Pancreas (tissue), 10 donors: ENCODE data around the gene FBXO40. TPM values are rescaled to one million over a fixed set of nuclear protein-coding genes. Genes with fewer than 3 reads are reported as not detected.
"Not testable (repeated sequence)": the region's sequence is repeated elsewhere in the genome, so short reads cannot be mapped to it uniquely, and the experiment has no call there.

ENCODE experiments used
- ATAC-seq, 4 donors: fragments of 200-7000 bp; cut with Tn5 transposase; one replicate each; pipeline versions ENCODE4 v1.8.0 to v1.9.1; 2020; ENCODE audit warnings: mild to moderate bottlenecking in 4 of 4, moderate library complexity in 4 of 4
- DNase-seq, 6 donors: peaks; one replicate each; pipeline ENCODE4 v3.0.0-alpha.2; 2020
- FAIRE-seq: peaks from 2 replicates; lab custom pipeline; 2012; peaks lifted over from hg19 to GRCh38; lab: Jason Lieb, UNC
- H3K27ac ChIP-seq, 4 donors: fragments of 200-600 bp; sonication (generic); 1 replicate in 3 of 4; 2 replicates in 1 of 4; pipeline versions ENCODE4 v1.5.0 to v1.8.0; 2020
- H3K27me3 ChIP-seq, 4 donors: fragments of 200-600 bp; one replicate each; pipeline ENCODE4 v1.8.0; 2021
- H3K36me3 ChIP-seq, 3 donors: fragments of 200-600 bp; sonication (generic) in 1 of 3; one replicate each; pipeline versions ENCODE4 v1.5.0 to v1.8.0; 2020 to 2021
- H3K4me1 ChIP-seq, 3 donors: fragments of 200-600 bp; one replicate each; pipeline ENCODE4 v1.8.0; 2021
- H3K4me3 ChIP-seq, 4 donors: fragments of 200-600 bp; sonication (generic) in 2 of 4; one replicate each; pipeline versions ENCODE4 v1.5.0 to v1.8.0; 2020 to 2021
- H3K9me3 ChIP-seq, 4 donors: fragments of 200-600 bp; one replicate each; pipeline ENCODE4 v1.8.0; 2021
- CTCF ChIP-seq, 4 donors: fragments of 200-600 bp; sonication (generic) in 3 of 4; IDR thresholded peaks; one replicate each; pipeline versions ENCODE4 v1.5.0 to v1.8.0; 2021; ENCODE audit warnings: antibody characterized with exemption in 4 of 4
- WGBS, 2 donors: extraction: QIAGEN DNeasy Blood & Tissue Kit; methylation state at CpG; one replicate each; pipeline ENCODE4 v1.1.7; 2013; 5-methylcytosine and 5-hydroxymethylcytosine counted together
- intact Hi-C, 3 donors: fragments of 100-400 bp; cut with DNase I; formaldehyde crosslinking; loops; one replicate each; pipeline versions ENCODE4 v1.11.1 to v1.14.2; 2022
- polyA plus RNA-seq, 2 donors: library from polyadenylated mRNA; stranded (reverse); fragments of 200-250 nt; gene quantifications; one replicate each; pipeline ENCODE4 v1.2.3, GENCODE V29; 2013
- total RNA-seq, 6 donors: library from RNA; stranded (reverse); fragmentation: NEBNext Ultra II Directional in 4 of 6; extraction: Animal tissue kit (Norgen Biotek cat#: 25700) in 4 of 6; gene quantifications; one replicate each; pipeline versions ENCODE4 v1.2.1 to v1.2.4, GENCODE V29; 2021 to 2023
- donor health status: healthy with polysubstance abuse.
- donor health status: DM: no; HTN: no; CAD: no; lungs with moderate emphysema.
- donor health status: DM: no; HTN: no; CAD: no.
- donor health status: control.
- donor health status: control.
- donor health status: Bipolar disorder and iron deficiency.
- donor health status: DM: yes; HTN: yes; CAD: no.
- donor health status: DM: no; HTN: no; CAD: no.
- donor health status: DM: no; HTN: no; CAD: no.
- donor health status: DM: yes; HTN: yes; CAD: no.

Gene FBXO40
- total and polyA plus RNA-seq, 8 donors, result 0.12 TPM; not detected in 7

DNA sequence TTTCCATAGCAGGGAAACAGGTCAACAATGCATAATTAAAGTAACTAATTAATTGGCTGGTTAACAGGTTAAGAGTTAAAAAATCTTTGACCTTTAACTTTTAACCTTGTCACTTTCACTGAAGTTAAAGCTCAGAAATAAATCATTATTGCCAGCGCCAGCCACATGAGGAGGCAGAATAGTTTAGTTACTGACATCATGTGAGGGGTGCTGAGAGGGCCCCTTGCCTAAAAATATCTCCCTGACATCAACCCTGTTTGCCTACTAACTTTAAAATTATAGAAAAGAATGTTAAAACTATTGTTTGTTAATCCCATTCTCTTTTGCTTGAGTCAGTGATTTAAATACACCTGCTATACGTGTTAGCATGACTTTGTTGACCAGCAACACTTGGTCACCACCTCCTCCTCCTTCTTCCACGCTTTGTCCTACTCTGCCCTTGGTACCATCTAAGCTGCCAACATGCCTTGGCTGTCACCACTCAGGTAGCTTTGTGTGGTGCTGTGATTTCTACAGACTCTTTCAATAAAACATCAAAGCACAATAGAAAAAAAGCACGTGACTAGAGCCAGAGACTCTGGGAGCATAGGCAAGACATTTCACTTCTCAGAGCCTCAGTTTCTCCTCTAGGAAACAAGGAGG, 2.7 kb downstream of the FBXO40 start:
- no peak overlapping the region for H3K27ac ChIP-seq
- DNase-seq, result no peak
- 79 to 83% methylated on average over 4 of the region's 4 CpGs for WGBS, 2 donors
- no peaks in the 10 kb centered on the region for H3K4me1 ChIP-seq
- H3K9me3 ChIP-seq, result no peaks in the 10 kb centered on the region
- ATAC-seq, result no peak
- intact Hi-C loops, result no loop called here
- H3K27me3 ChIP-seq, result no peaks in the 10 kb centered on the region
- no peak for TF ChIP-seq CTCF (IDR thresholded peaks at IDR 0.05)
- no peaks in the 10 kb centered on the region for H3K36me3 ChIP-seq
- no peak for FAIRE-seq
- no peak overlapping the region for H3K4me3 ChIP-seq

GRCh38 chr3:121598564-121598963, 5.4 kb downstream of the FBXO40 start:
- 91% methylated on average over 2 of the region's 2 CpGs for WGBS, 2 donors
- no peak overlapping the region for H3K27ac ChIP-seq
- H3K9me3 ChIP-seq, result no peaks in the 10 kb centered on the region
- no peaks in the 10 kb centered on the region for H3K4me1 ChIP-seq
- DNase-seq (no peak), ATAC-seq (no peak), FAIRE-seq (no peak)
- TF ChIP-seq CTCF (IDR thresholded peaks at IDR 0.05), result no peak
- H3K4me3 ChIP-seq, result no peak overlapping the region
- H3K27me3 ChIP-seq, result no peaks in the 10 kb centered on the region
- H3K36me3 ChIP-seq, result no peaks in the 10 kb centered on the region
- intact Hi-C loops, result no loop called here

DNA sequence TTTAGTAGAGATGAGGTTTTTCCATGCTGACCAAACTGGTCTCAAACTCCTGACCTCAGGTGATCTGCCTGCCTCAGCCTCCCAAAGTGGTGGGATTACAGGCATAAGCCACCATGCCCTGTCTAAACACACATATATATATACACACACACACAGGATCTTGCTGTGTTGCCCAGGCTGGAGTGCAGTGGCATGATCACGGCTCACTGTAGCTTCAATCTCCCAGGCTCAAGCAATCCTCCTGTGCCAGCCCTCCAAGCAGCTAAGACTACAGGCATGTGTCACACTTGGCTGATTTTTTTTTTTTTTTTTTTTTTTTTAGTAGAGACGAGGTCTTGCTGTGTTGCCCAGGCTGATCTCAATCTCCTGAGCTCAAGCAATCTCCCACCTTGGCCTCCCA, 6.7 kb downstream of the FBXO40 start:
- ATAC-seq, intact Hi-C loops, H3K4me1 ChIP-seq, H3K9me3 ChIP-seq, H3K27me3 ChIP-seq, FAIRE-seq, H3K4me3 ChIP-seq, H3K27ac ChIP-seq, H3K36me3 ChIP-seq, DNase-seq: not testable (repeated sequence)
- WGBS, 2 donors, result 87 to 91% methylated on average over 2 of the region's 2 CpGs

DNA sequence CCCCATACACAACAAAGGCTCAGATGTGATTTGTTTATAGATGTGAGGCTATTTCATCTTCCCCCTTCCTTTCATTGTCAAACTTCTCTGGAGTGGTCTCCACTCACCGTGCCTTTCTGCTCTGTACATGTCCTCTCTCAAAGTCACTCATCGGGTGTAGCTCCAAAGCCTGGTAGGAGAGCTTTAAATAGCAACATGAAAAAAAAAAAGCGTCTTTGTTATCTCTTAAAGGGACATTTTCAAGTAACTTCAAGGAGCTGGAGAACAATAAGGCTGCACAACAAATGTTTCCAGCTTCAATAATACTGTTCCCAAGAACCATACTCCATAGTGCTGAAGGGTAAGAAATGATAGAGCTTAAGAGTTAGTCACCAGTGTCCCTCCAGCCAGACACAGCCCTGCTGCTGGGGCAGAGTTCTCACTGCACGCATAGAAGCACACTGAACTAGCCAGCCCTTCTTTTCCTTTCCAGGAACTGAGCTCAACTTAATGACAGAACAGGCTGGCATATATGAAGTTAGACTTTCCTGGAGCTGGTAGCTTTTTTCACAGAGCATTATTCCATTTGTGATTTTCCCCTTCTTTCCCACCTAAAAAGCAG, 8.1 kb downstream of the FBXO40 start:
- WGBS, 2 donors, result 17 to 19% methylated on average over 4 of the region's 4 CpGs
- Histone ChIP-seq H3K4me1 (no peaks in the 10 kb centered on the region), H3K27me3 (no peaks in the 10 kb centered on the region), H3K36me3 (no peaks in the 10 kb centered on the region), H3K27ac (no peak overlapping the region), H3K4me3 (no peak overlapping the region), H3K9me3 (no peaks in the 10 kb centered on the region)
- no peak for TF ChIP-seq CTCF (IDR thresholded peaks at IDR 0.05)
- peak; percentile 40 to 70 (median 50) for ATAC-seq
- intact Hi-C loops, result no loop called here
- no peak for FAIRE-seq
- no peak for DNase-seq

DNA sequence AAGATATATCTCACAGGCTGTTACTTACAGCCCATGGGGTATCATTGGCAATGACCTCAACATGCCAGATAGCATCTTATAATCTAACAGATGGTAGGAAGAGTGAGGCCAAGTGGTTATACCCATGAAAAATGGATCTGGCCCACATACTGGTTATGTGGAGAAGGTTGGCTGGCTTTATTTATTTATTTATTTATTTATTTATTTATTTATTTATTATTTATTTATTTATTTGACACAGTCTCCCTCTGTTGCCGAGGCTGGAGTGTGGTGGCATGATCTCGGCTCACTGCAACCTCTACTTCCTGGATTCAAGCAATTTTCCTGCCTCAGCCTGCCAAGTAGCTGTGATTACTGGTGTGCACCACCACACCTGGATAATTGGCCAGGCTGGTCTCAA, 11.6 kb downstream of the FBXO40 start:
- FAIRE-seq (no peak), DNase-seq (no peak), ATAC-seq (no peak)
- Histone ChIP-seq H3K4me1 (no peaks in the 10 kb centered on the region), H3K36me3 (no peaks in the 10 kb centered on the region), H3K27ac (no peak overlapping the region), H3K27me3 (no peaks in the 10 kb centered on the region), H3K9me3 (no peaks in the 10 kb centered on the region), H3K4me3 (no peak overlapping the region)
- WGBS, 2 donors, result 92 to 93% methylated on average over 2 of the region's 2 CpGs
- no peak for TF ChIP-seq CTCF (IDR thresholded peaks at IDR 0.05)
- intact Hi-C loops, result no loop called here
